A673 (cell line): ENCODE measurements around the gene KLHL33. TPM values are rescaled to one million over a fixed set of nuclear protein-coding genes. Genes with fewer than 3 reads are reported as not detected.

ENCODE experiments used
- BruUV-seq: library from RNA; stranded (reverse); fragments of 400-500 nt; replicated peaks from 2 replicates; lab custom pipeline; 2021; lab: Mats Ljungman, UMichigan
- CTCF ChIA-PET: fragments of 300-600 bp; sonication (Branson Sonifier 250); formaldehyde crosslinking; loops from one replicate; lab custom pipeline; 2022; ENCODE audit warnings: antibody characterized with exemption; lab: Charles Lee
- POLR2A ChIA-PET: fragments of 300-600 bp; sonication (Branson Sonifier 250); formaldehyde crosslinking; loops from one replicate; lab custom pipeline; 2022; ENCODE audit warnings: antibody characterized with exemption; ENCODE audit not compliant: low non-redundant PET; lab: Charles Lee
- DNase-seq: peaks from one replicate; pipeline ENCODE4 v3.0.0-alpha.2; 2015; ENCODE audit warnings: low spot score
- H3K27ac ChIP-seq: fragments of 200-600 bp; sonication (generic); 2 replicates; pipeline ENCODE4 v1.5.1; 2016; ENCODE audit warnings: mixed run types, low read depth, mild to moderate bottlenecking, mixed read lengths, antibody characterized with exemption, low read length; ENCODE audit not compliant: poor library complexity, severe bottlenecking
- H3K27me3 ChIP-seq: fragments of 200-600 bp; sonication (generic); replicated peaks from 2 replicates; pipeline ENCODE4 v1.6.1; 2017; ENCODE audit warnings: mixed run types, low read depth, mild to moderate bottlenecking, mixed read lengths, antibody characterized with exemption, low read length; ENCODE audit not compliant: insufficient read depth, poor library complexity
- H3K36me3 ChIP-seq: fragments of 200-600 bp; sonication (generic); 2 replicates; pipeline ENCODE4 v1.6.1; 2016; ENCODE audit warnings: mixed run types, mild to moderate bottlenecking, mixed read lengths, antibody characterized with exemption, low read length; ENCODE audit not compliant: insufficient read depth, poor library complexity, severe bottlenecking
- H3K4me1 ChIP-seq: fragments of 200-600 bp; sonication (generic); 2 replicates; pipeline ENCODE4 v1.6.1; 2017; ENCODE audit warnings: mixed run types, mild to moderate bottlenecking, mixed read lengths, antibody characterized with exemption, low read length; ENCODE audit not compliant: insufficient read depth, poor library complexity, severe bottlenecking
- H3K4me3 ChIP-seq: fragments of 200-600 bp; sonication (generic); 2 replicates; pipeline ENCODE4 v1.5.1; 2016; ENCODE audit warnings: low read depth, mixed run types, mild to moderate bottlenecking, mixed read lengths, low read length; ENCODE audit not compliant: poor library complexity, severe bottlenecking
- H3K9me3 ChIP-seq: fragments of 200-600 bp; sonication (generic); 2 replicates; pipeline ENCODE4 v1.6.1; 2016; ENCODE audit warnings: mixed run types, low read depth, mild to moderate bottlenecking, mixed read lengths, antibody characterized with exemption, low read length; ENCODE audit not compliant: poor library complexity, severe bottlenecking
- EZH2 ChIP-seq: fragments of 200-600 bp; sonication (generic); IDR thresholded peaks from 2 replicates; pipeline ENCODE4 v1.6.1; 2017; ENCODE audit warnings: borderline replicate concordance, low read depth, mild to moderate bottlenecking, mixed read lengths, antibody characterized with exemption, low read length; ENCODE audit not compliant: poor library complexity, severe bottlenecking
- intact Hi-C: fragments of 100-400 bp; cut with micrococcal nuclease; formaldehyde crosslinking; loops from one replicate; pipeline ENCODE4 v1.10.0; 2022; ENCODE audit not compliant: unreplicated experiment
- total RNA-seq: library from RNA; stranded (reverse); gene quantifications from 2 replicates; pipeline ENCODE4 v1.2.3, GENCODE V29; 2021
- TF ChIP-seq, protein P1 (sequence below): fragments of 300-800, 200-600 bp; sonication (generic); conservative IDR thresholded peaks from 2 replicates; pipeline ENCODE4 v1.5.1; 2017; ENCODE audit warnings: low read depth, mild to moderate bottlenecking, antibody characterized with exemption, low read length, moderate library complexity, mixed read lengths

The KLHL33 gene
- total RNA-seq, 1 experiment from 2014 or later: 0.04 TPM

DNA sequence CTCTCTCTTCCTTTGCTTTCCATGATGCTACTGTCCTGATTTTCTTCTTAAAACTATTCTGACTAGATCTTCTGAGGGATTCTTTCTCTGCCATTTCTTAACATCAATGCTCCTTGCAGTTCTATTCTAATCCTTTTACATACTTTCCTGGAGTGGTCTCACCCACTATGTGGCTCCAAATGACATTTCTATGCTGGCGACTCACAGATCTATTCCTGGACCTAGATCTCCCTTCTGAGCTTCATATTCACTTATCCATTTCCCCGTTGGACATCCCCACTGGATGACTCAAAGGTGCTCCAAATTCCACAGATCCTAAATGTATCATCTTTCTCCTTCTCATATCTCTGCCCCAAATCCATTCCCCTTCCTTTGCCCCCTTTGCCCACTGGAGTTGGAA, 26.7 kb downstream of the KLHL33 start:
- H3K4me3 ChIP-seq: no peak overlapping the region
- POLR2A ChIA-PET: no interaction called here
- no peak for DNase-seq
- no peaks in the 10 kb centered on the region for H3K9me3 ChIP-seq
- BruUV-seq: no TSS peak
- CTCF ChIA-PET: no interaction called here
- peaks cover 20% of the 10 kb centered on the region for H3K36me3 ChIP-seq
- H3K27ac ChIP-seq: no peak overlapping the region
- intact Hi-C loops: no loop called here
- H3K27me3 ChIP-seq: no peaks in the 10 kb centered on the region
- peaks cover 12% of the 10 kb centered on the region for H3K4me1 ChIP-seq
- TF ChIP-seq EZH2: no peak
- TF ChIP-seq, protein P1, sequence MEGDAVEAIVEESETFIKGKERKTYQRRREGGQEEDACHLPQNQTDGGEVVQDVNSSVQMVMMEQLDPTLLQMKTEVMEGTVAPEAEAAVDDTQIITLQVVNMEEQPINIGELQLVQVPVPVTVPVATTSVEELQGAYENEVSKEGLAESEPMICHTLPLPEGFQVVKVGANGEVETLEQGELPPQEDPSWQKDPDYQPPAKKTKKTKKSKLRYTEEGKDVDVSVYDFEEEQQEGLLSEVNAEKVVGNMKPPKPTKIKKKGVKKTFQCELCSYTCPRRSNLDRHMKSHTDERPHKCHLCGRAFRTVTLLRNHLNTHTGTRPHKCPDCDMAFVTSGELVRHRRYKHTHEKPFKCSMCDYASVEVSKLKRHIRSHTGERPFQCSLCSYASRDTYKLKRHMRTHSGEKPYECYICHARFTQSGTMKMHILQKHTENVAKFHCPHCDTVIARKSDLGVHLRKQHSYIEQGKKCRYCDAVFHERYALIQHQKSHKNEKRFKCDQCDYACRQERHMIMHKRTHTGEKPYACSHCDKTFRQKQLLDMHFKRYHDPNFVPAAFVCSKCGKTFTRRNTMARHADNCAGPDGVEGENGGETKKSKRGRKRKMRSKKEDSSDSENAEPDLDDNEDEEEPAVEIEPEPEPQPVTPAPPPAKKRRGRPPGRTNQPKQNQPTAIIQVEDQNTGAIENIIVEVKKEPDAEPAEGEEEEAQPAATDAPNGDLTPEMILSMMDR: no peak

DNA sequence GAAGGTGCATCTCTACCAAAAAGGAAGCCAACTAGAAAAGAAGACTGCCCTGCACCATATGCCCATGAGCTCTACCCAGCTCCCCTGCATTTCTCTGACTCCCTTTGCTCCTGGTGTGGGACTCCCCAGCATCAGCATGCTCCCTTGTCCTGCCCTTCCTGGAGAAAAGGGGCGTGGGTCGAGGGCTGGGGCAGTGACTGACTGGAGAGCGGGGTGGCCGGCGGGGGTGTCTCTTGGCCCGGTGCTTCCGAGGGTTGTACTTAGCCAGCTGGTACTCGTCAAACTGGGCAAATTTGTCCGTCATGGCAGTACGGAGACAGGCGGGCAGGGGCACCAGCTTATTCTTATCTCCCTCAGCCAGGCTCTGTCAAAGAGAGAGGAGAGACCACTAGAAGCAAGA, 32.4 kb downstream of the KLHL33 start:
- Histone ChIP-seq H3K4me3 (no peak overlapping the region), H3K9me3 (no peaks in the 10 kb centered on the region), H3K27ac (no peak overlapping the region), H3K4me1 (no peaks in the 10 kb centered on the region), H3K36me3 (peaks cover 29% of the 10 kb centered on the region), H3K27me3 (no peaks in the 10 kb centered on the region)
- CTCF ChIA-PET: no interaction called here
- no peak for TF ChIP-seq EZH2
- TF ChIP-seq, protein P1: no peak
- no TSS peak for BruUV-seq
- no peak for DNase-seq
- POLR2A ChIA-PET: no interaction called here
- intact Hi-C loops: no loop called here

DNA sequence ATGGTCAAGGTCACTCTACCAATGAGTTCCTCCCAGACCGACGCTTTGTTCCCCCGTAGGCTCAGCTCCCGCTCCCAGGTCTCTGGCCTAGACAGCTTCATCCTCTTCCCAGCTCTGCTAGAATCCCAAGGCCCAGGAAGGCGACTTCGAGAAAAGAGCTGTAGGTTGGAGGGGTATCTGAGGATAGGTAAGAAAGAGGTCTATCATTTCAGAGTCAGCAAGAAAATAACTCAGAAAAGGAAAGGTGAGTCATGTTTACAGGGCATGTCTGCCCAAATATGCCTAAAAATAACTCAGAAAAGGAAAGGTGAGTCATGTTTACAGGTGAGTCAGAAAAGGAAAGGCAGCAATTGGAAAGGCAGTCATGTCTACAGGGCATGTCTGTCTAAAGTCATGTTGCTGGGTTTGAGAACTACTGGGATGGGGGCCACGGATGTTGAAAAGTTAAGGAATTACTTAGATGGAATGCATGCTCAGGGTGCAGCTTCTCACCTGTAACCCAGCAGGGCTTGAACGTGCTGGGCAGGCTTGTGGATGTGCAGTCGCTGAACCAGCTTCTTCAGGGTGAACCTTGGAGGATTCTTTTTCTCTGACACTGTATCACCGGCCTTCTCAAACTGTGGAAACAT, 34.9 kb downstream of the KLHL33 start:
- H3K4me1 ChIP-seq: no peaks in the 10 kb centered on the region
- no peak for DNase-seq
- no peak overlapping the region for H3K4me3 ChIP-seq
- H3K36me3 ChIP-seq: peaks cover 16% of the 10 kb centered on the region
- H3K27ac ChIP-seq: no peak overlapping the region
- CTCF ChIA-PET: no interaction called here
- POLR2A ChIA-PET: no interaction called here
- intact Hi-C loops: no loop called here
- BruUV-seq: no TSS peak
- H3K27me3 ChIP-seq: no peaks in the 10 kb centered on the region
- H3K9me3 ChIP-seq: no peaks in the 10 kb centered on the region
- TF ChIP-seq EZH2: no peak
- TF ChIP-seq, protein P1: no peak
